Measurements from ENCODE around the gene RPH3AL. TPM values are rescaled to one million over a fixed set of nuclear protein-coding genes. Genes with fewer than 3 reads are reported as not detected.

Gene RPH3AL
- total RNA-seq, 1 donor from 2014 or later, result 6.1 TPM

DNA sequence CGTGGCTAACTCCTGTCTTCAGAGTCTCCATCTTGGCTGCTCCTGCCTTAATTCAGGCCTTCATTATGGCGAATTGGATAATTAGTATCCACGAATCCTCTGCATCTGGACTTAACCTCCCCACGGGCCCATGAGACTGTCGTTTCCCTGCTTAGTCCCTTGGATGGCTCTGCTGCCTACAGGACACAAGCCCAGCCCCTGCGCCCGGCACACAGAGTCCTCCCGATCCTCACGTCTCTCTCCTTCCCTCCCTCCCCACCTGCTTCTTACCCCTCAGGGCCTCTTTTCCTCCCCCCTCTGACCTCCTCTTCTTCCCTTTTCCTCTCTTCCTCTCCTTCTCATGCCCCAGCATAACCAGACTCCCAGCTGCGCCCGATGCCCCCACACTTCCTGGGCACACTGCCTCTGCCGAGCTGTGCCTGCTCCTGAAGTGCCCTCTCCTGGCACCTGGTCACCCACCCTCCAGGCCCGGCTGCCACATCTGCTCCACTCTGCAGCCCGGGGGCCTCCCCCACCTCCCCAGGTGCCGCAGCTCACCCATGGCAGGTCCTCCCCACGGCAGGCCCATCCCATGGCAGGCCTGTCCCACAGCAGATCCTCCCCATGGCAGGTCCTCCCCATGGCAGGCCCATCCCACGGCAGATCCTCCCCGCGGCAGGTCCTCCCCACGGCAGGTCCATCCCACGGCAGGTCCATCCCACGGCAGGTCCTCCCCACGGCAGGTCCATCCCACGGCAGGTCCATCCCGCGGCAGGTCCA lies 45.9 kb downstream of the RPH3AL start:
- H3K4me3 ChIP-seq (ENCODE audit: low read depth, low read length), result no peak overlapping the region
- DNase-seq (ENCODE audit: low read depth) (no peak), FAIRE-seq (no peak)
- no peaks in the 10 kb centered on the region for H3K36me3 ChIP-seq (ENCODE audit: control insufficient read depth, insufficient read depth, low read length)
- H3K27me3 ChIP-seq (ENCODE audit: control insufficient read depth, insufficient read depth, low read length), result no peaks in the 10 kb centered on the region
- TF ChIP-seq, protein P1, sequence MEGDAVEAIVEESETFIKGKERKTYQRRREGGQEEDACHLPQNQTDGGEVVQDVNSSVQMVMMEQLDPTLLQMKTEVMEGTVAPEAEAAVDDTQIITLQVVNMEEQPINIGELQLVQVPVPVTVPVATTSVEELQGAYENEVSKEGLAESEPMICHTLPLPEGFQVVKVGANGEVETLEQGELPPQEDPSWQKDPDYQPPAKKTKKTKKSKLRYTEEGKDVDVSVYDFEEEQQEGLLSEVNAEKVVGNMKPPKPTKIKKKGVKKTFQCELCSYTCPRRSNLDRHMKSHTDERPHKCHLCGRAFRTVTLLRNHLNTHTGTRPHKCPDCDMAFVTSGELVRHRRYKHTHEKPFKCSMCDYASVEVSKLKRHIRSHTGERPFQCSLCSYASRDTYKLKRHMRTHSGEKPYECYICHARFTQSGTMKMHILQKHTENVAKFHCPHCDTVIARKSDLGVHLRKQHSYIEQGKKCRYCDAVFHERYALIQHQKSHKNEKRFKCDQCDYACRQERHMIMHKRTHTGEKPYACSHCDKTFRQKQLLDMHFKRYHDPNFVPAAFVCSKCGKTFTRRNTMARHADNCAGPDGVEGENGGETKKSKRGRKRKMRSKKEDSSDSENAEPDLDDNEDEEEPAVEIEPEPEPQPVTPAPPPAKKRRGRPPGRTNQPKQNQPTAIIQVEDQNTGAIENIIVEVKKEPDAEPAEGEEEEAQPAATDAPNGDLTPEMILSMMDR (IDR thresholded peaks at IDR 0.05; ENCODE audit: insufficient read depth, low read length, severe bottlenecking), result no peak

DNA sequence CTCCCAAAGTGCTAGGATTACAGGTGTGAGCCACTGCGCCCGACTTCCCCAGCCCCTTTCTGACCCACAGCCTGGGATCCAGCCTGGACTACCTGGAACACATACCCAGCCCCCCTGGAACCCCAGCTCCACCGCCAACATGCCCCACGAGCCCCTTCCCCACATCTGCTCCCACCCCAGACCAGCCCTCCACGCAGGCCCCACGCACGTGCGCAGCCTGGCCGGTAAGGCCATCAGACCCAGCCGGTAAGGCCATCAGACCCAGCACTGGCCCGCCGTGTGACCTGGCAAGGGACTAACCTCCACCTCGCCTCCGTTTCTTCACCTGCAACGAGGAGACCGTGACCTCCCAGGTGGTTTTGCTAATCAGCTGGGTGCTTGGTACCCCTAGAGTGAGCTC lies 46.5 kb downstream of the RPH3AL start:
- TF ChIP-seq, protein P1 (IDR thresholded peaks at IDR 0.05; ENCODE audit: insufficient read depth, low read length, severe bottlenecking), result no peak
- Histone ChIP-seq H3K27me3 (ENCODE audit: control insufficient read depth, insufficient read depth, low read length) (no peaks in the 10 kb centered on the region), H3K4me3 (ENCODE audit: low read depth, low read length) (no peak overlapping the region), H3K36me3 (ENCODE audit: control insufficient read depth, insufficient read depth, low read length) (no peaks in the 10 kb centered on the region)
- FAIRE-seq, result no peak
- no peak for DNase-seq (ENCODE audit: low read depth)

DNA sequence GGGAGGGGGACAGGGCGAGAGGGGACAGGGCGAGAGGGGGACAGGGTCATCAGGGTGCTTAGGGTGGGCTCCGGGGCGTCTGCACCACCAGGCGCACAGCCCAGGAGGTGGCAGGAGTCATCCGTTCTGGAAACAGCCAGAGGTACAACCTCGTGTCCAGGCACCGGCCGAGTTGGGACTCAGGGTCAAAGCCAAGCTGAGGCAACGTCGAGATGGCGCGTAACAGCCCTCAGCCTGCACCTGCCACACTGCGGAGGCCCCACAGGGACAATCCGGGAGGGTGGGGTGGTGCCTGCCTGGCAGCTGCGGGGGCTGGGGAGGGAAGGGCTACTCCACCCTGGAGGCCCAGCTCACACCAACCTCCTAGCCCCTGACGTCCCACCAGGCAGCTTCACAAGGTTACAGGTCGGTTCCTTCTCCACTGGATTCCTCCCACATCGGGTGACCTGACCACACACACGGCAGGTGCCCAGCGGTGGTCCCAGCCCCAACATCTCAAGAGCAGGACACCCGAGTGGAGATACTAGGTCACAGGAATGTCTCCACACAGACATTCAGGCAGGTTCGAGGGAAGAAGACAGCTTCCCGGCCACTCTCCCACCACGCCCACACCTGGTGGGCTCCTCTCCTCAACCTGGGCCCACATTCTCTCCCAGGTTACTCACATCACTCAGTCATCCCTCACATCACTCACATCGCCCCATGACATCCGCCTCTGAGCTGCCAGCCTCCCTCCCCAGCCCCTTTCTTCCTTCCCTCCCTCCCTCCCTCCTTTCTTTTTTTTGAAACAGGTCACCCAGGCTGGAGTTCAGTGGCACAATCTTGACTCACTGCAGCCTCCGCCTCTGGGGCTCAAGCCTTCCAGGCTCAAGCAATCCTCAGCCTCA lies 47.3 kb downstream of the RPH3AL start:
- H3K27me3 ChIP-seq (ENCODE audit: control insufficient read depth, insufficient read depth, low read length), result no peaks in the 10 kb centered on the region
- DNase-seq (ENCODE audit: low read depth) (no peak), FAIRE-seq (no peak)
- H3K36me3 ChIP-seq (ENCODE audit: control insufficient read depth, insufficient read depth, low read length), result no peaks in the 10 kb centered on the region
- no peak overlapping the region for H3K4me3 ChIP-seq (ENCODE audit: low read depth, low read length)
- TF ChIP-seq, protein P1 (IDR thresholded peaks at IDR 0.05; ENCODE audit: insufficient read depth, low read length, severe bottlenecking), result no peak

DNA sequence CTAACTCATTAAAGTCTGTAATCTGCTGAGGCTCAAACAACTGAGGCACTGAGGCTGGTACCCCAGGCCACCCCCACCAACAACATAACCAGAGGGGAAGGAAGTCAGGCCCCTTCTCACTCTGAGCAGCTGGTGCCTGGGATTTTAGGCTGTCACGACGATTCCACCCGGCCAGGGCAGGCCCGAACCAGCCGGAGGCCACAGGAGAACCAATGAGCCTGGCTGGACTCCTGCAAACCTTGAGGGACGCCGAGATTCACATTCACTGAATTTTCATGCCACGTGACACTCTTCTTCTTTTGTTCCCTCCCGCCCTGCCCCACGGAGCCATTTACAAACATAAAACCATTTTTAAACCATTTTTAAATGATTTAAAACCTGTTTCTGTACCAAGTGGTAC lies 48.1 kb downstream of the RPH3AL start:
- no peaks in the 10 kb centered on the region for H3K36me3 ChIP-seq (ENCODE audit: control insufficient read depth, insufficient read depth, low read length)
- H3K4me3 ChIP-seq (ENCODE audit: low read depth, low read length), result no peak overlapping the region
- TF ChIP-seq, protein P1 (IDR thresholded peaks at IDR 0.05; ENCODE audit: insufficient read depth, low read length, severe bottlenecking), result no peak
- DNase-seq (ENCODE audit: low read depth) (no peak), FAIRE-seq (no peak)
- H3K27me3 ChIP-seq (ENCODE audit: control insufficient read depth, insufficient read depth, low read length), result no peaks in the 10 kb centered on the region

DNA sequence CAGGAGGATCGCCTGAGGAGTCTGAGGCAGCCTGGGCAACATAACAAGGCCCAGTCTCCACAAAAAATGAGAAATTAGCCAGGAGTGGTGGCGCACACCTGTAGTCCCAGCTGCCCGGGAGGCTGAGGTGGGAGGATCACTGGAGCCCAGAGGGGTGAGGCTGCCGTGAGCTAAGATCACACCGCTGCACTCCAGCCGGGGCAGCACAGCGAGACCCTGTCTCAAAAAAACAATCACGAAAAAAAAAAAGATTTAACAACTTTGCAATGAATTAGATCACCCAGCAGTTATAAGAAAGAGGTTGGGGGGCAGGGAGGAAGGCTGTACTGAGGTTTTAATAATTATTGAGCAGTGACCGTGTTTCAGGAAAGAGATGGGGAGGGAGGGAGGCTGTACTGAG lies 49.4 kb downstream of the RPH3AL start:
- DNase-seq (ENCODE audit: low read depth) (no peak), FAIRE-seq (no peak)
- H3K27me3 ChIP-seq (ENCODE audit: control insufficient read depth, insufficient read depth, low read length), result no peaks in the 10 kb centered on the region
- H3K4me3 ChIP-seq (ENCODE audit: low read depth, low read length), result no peak overlapping the region
- TF ChIP-seq, protein P1 (IDR thresholded peaks at IDR 0.05; ENCODE audit: insufficient read depth, low read length, severe bottlenecking), result no peak
- no peaks in the 10 kb centered on the region for H3K36me3 ChIP-seq (ENCODE audit: control insufficient read depth, insufficient read depth, low read length)

All from bronchial epithelial cell (primary cell).